GM12875 (cell line): ENCODE measurements around the gene ANXA6.

ENCODE experiments used
- H3K4me3 ChIP-seq: one replicate; pipeline ENCODE4 v1.5.1; 2011; ENCODE audit warnings: low read depth, low read length, control low read depth
- TF ChIP-seq, protein P1 (sequence below): IDR thresholded peaks from 2 replicates; pipeline ENCODE4 v1.5.1; 2011; ENCODE audit warnings: low read depth, mild to moderate bottlenecking, control low read depth, inconsistent platforms, low read length, moderate library complexity, borderline replicate concordance; ENCODE audit not compliant: insufficient read depth

ANXA6 gene

DNA sequence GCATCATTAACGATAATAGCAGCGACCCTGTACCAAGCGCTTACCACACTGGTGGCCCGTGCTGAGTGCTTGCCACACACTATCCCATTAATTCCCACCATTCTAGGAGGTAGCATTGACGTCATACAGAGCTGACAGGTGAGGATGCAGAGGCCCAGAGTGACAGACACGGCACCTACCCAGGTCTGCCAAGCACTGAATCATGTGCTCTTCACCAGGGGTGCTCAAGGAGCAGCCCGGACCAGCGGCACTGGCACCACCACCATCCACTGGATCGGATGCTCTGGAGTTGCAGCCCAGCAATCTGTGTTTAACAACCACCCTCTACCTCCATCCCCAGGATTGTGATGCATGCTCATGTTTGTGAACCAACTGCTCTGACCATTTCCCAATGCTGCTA, 80.2 kb downstream of the ANXA6 start:
- TF ChIP-seq, protein P1, sequence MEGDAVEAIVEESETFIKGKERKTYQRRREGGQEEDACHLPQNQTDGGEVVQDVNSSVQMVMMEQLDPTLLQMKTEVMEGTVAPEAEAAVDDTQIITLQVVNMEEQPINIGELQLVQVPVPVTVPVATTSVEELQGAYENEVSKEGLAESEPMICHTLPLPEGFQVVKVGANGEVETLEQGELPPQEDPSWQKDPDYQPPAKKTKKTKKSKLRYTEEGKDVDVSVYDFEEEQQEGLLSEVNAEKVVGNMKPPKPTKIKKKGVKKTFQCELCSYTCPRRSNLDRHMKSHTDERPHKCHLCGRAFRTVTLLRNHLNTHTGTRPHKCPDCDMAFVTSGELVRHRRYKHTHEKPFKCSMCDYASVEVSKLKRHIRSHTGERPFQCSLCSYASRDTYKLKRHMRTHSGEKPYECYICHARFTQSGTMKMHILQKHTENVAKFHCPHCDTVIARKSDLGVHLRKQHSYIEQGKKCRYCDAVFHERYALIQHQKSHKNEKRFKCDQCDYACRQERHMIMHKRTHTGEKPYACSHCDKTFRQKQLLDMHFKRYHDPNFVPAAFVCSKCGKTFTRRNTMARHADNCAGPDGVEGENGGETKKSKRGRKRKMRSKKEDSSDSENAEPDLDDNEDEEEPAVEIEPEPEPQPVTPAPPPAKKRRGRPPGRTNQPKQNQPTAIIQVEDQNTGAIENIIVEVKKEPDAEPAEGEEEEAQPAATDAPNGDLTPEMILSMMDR, result no peak

DNA sequence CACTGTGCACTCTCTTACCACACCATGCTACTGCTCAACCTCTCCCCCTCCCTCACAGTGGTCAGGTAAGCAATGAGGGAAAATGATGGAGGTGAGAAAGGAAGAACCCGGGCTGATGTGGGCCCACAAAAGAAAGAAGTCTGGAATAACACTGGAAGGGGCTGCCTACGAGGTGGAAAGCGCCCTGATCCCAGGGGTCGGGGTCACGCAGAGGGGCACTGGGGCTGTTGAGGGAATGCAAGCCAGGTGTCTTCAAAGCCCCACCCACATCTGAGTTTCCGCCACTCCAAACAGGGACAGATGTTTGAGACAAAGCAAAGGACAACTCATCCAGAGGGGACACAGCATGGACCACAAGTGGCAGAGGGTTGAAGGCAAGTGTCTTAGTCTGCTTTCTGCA, 81.0 kb downstream of the ANXA6 start:
- TF ChIP-seq, protein P1, result no peak
- no peak overlapping the region for H3K4me3 ChIP-seq

More for the DNA sequence above, 80.2 kb downstream of the ANXA6 start:
- peak overlapping the region; percentile 90 for H3K4me3 ChIP-seq

DNA sequence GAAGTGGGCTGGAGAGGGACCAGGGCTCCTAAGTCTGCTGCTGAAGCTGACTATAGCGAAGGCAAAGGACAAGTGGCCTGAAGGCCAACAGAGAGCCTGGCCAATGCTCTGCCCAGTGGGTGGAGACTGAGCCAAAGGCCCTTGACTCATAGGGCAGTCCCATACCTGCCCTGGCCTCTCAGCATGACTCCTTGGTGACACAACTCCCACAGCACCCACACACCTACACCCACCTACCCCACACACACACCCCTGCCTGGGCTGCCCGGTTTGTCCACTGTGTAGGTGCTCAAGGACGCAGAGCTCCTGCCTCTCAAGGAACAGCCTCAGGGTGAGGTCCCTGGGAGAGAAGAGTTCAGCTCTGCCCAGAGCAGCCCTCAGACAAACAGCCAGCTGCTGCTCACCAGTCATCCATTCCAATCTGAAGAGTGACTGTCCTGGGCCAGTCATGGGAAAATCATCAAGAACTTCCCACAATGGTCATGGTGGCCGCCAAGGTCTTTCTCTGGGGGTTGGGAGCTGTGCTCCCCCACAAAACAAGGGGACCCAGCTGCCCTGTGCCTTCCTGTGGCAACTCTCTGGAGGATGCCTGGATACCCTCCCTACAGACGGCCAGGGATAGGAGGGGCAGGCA, 81.8 kb downstream of the ANXA6 start:
- peak overlapping the region; percentile 21 for H3K4me3 ChIP-seq

DNA sequence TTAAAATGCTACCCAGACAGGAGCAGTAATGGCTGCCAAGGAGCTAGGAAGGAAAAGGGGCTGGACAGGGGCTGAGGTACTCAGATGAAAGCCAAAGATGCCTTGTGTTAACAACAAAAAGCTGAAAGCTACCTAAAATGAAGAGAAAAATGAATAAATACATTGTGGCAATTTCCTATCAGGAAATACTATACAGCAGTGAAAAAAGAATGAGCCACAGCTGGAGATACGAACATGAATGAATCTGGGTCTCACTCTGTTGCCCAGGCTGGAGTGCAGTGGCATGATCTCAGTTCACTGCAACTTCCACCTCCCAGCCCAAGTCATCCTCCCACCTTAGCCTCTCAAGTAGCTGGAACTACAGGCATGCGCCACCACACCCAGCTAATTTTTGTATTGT, 83.0 kb downstream of the ANXA6 start:
- TF ChIP-seq, protein P1, result no peak
- H3K4me3 ChIP-seq, result no peak overlapping the region

More for the DNA sequence above, 81.8 kb downstream of the ANXA6 start:
- TF ChIP-seq, protein P1, result no peak

DNA sequence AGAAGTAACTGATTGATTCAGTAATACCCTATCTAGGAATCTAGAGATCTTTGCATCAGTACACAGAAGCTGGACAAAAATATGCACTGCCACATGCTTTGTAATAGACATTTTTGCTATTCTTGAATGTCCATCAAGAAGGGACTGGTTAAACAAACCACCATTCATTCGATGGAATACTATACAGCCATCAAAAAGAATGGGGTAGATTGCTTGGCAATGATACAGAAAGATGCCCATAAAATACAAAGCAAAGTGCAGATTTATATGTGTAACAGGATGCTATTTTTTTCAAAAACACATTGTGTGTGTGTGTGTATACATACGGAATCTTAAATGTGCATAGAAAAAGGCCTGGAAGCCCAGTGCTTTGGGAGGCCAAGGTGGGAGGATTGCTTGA, 84.3 kb downstream of the ANXA6 start:
- TF ChIP-seq, protein P1, result no peak
- H3K4me3 ChIP-seq, result no peak overlapping the region

DNA sequence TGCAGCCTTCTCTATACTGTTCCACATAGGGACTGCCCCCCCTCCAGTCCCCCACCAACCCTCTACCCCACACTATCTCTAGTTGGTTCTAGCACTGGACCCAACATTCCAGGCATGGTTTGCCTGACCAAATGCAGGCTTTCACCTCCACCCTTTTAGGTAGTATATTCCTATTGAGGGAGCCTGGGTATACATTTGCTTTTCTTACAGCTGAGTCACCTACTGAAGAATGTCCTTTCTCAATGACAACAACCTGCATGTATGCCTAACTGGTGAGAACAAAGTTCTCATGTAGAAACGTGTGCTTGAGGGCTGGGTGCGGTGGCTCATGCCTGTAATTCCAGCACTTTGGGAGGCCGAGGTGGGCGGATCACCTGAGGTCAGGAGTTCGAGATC, 85.0 kb downstream of the ANXA6 start:
- TF ChIP-seq, protein P1, result no peak
- no peak overlapping the region for H3K4me3 ChIP-seq

- TF ChIP-seq, protein P1, result no peak
- no peak overlapping the region for H3K4me3 ChIP-seq
These were observed 85.5 kb downstream of the ANXA6 start for GRCh38 chr5:151071848-151072629.
